GM23338 (cell line): ENCODE measurements around the gene LRFN3. TPM values are rescaled to one million over a fixed set of nuclear protein-coding genes. Genes with fewer than 3 reads are reported as not detected.
A peak's percentile ranks its signal among the peaks of the same experiment; 100 is the strongest.

ENCODE experiments used
- ATAC-seq: fragments of 200-7000 bp; cut with Tn5 transposase; 3 replicates; pipeline ENCODE4 v1.9.1; 2020
- DNase-seq: peaks from one replicate; pipeline ENCODE4 v3.0.0-alpha.2; 2015; ENCODE audit warnings: low spot score
- H2AFZ ChIP-seq: fragments of 200-600 bp; sonication (generic); 2 replicates; pipeline ENCODE4 v1.8.0; 2016; ENCODE audit warnings: antibody characterized with exemption, mild to moderate bottlenecking, moderate library complexity
- H3F3A ChIP-seq: fragments of 200-600 bp; sonication (generic); replicated peaks from 2 replicates; pipeline ENCODE4 v1.8.0; 2017; ENCODE audit warnings: antibody characterized with exemption, mixed run types, low read depth
- H3K27ac ChIP-seq: fragments of 200-600 bp; sonication (generic); 2 replicates; pipeline ENCODE4 v1.6.1; 2016; ENCODE audit warnings: low read depth
- H3K27me3 ChIP-seq: fragments of 200-600 bp; sonication (generic); 2 replicates; pipeline ENCODE4 v1.8.0; 2016; ENCODE audit warnings: mild to moderate bottlenecking, mixed run types, moderate library complexity; ENCODE audit not compliant: insufficient read depth
- H3K36me3 ChIP-seq: fragments of 200-600 bp; sonication (generic); 2 replicates; pipeline ENCODE4 v1.8.0; 2016; ENCODE audit warnings: mild to moderate bottlenecking; ENCODE audit not compliant: insufficient read depth
- H3K4me1 ChIP-seq: fragments of 200-600 bp; sonication (generic); 2 replicates; pipeline ENCODE4 v1.8.0; 2016; ENCODE audit warnings: mild to moderate bottlenecking, moderate library complexity; ENCODE audit not compliant: insufficient read depth
- H3K4me2 ChIP-seq: fragments of 200-600 bp; sonication (generic); 2 replicates; pipeline ENCODE4 v1.7.1; 2017; ENCODE audit warnings: mixed run types
- H3K4me3 ChIP-seq: fragments of 200-600 bp; sonication (generic); 2 replicates; pipeline ENCODE4 v1.6.1; 2016; ENCODE audit warnings: mixed run types
- H3K79me2 ChIP-seq: fragments of 200-600 bp; sonication (generic); replicated peaks from 2 replicates; pipeline ENCODE4 v1.8.0; 2017; ENCODE audit warnings: mild to moderate bottlenecking; ENCODE audit not compliant: insufficient read depth
- H3K9me2 ChIP-seq: fragments of 200-600 bp; sonication (generic); 2 replicates; pipeline ENCODE4 v1.8.0; 2017; ENCODE audit not compliant: insufficient read depth
- H4K20me1 ChIP-seq: fragments of 200-600 bp; sonication (generic); replicated peaks from 2 replicates; pipeline ENCODE4 v1.8.0; 2017; ENCODE audit warnings: mild to moderate bottlenecking; ENCODE audit not compliant: insufficient read depth
- H3K27ac Mint-ChIP-seq: 2 replicates; pipeline ENCODE4 v1.8.0; 2020; ENCODE audit warnings: inconsistent platforms, mild to moderate bottlenecking, moderate library complexity, mixed read lengths
- H3K27me3 Mint-ChIP-seq: 3 replicates; pipeline ENCODE4 v1.8.0; 2022; ENCODE audit warnings: low read depth, mild to moderate bottlenecking, moderate library complexity, mixed read lengths, inconsistent platforms; ENCODE audit not compliant: insufficient read depth, poor library complexity
- H3K36me3 Mint-ChIP-seq: 3 replicates; pipeline ENCODE4 v1.8.0; 2021; ENCODE audit warnings: low read depth, mild to moderate bottlenecking, inconsistent platforms, moderate library complexity, mixed read lengths
- H3K4me1 Mint-ChIP-seq: 3 replicates; pipeline ENCODE4 v1.8.0; 2020; ENCODE audit warnings: mild to moderate bottlenecking, inconsistent platforms, mixed read lengths
- H3K4me3 Mint-ChIP-seq: 3 replicates; pipeline ENCODE4 v1.8.0; 2021; ENCODE audit warnings: moderate library complexity, mild to moderate bottlenecking, inconsistent platforms, mixed read lengths
- H3K9me3 Mint-ChIP-seq: 3 replicates; pipeline ENCODE4 v1.8.0; 2020; ENCODE audit warnings: moderate library complexity, mild to moderate bottlenecking, inconsistent platforms, mixed read lengths
- CREB1 ChIP-seq: fragments of 250-450 bp; sonication (Bioruptor Pico); IDR thresholded peaks from 2 replicates; pipeline ENCODE4 v1.5.0; 2020; ENCODE audit warnings: low read depth, mild to moderate bottlenecking, moderate library complexity
- EZH2 ChIP-seq: fragments of 200-600 bp; sonication (generic); IDR thresholded peaks from one replicate; pipeline ENCODE4 v1.8.0; 2017; ENCODE audit warnings: antibody characterized with exemption, mild to moderate bottlenecking, low read depth; ENCODE audit not compliant: unreplicated experiment
- EZH2phosphoT487 ChIP-seq: fragments of 200-600 bp; sonication (generic); IDR thresholded peaks from one replicate; pipeline ENCODE4 v1.8.1; 2018; ENCODE audit warnings: antibody characterized with exemption; ENCODE audit not compliant: unreplicated experiment
- JUNB ChIP-seq: IDR thresholded peaks from one replicate; pipeline ENCODE4 v1.6.1; 2016; ENCODE audit warnings: antibody characterized with exemption; ENCODE audit not compliant: unreplicated experiment
- NANOG ChIP-seq: IDR thresholded peaks from 2 replicates; pipeline ENCODE4 v1.6.1; 2016; ENCODE audit warnings: antibody characterized with exemption, borderline replicate concordance
- POLR2AphosphoS5 ChIP-seq: IDR thresholded peaks from 2 replicates; pipeline ENCODE4 v1.6.1; 2016; ENCODE audit warnings: antibody characterized with exemption, low read depth
- STAT1 ChIP-seq: IDR thresholded peaks from one replicate; pipeline ENCODE4 v1.6.1; 2016; ENCODE audit warnings: antibody characterized with exemption; ENCODE audit not compliant: unreplicated experiment
- ZNF114 ChIP-seq: fragments of 250-450 bp; sonication (Bioruptor Pico); IDR thresholded peaks from 2 replicates; pipeline ENCODE4 v1.5.0; 2020; ENCODE audit warnings: mild to moderate bottlenecking, moderate library complexity
- ZNF331 ChIP-seq: fragments of 250-450 bp; sonication (Bioruptor Pico); IDR thresholded peaks from 2 replicates; pipeline ENCODE4 v1.5.0; 2020; ENCODE audit warnings: low read depth, mild to moderate bottlenecking, moderate library complexity
- polyA plus RNA-seq: library from polyadenylated mRNA; unstranded; fragments of >200 nt; fragmentation: Nextera tagmentation; extraction: Ambion mirVana; gene quantifications from 2 replicates; pipeline ENCODE4 v1.2.1, GENCODE V29; 2016
- total RNA-seq: library from RNA; depleted of rRNA; stranded (reverse); fragments of >200 nt; shearing (Covaris generic); gene quantifications from 2 replicates; pipeline ENCODE4 v1.2.3, GENCODE V29; 2014
- TF ChIP-seq, protein P1 (sequence below), 2 experiments: fragments of 200-600 bp in 1 of 2; sonication (generic) in 1 of 2; conservative IDR thresholded peaks; 2 replicates each; pipeline versions ENCODE4 v1.5.1 to v1.6.1; 2016 to 2017; ENCODE audit warnings: antibody characterized with exemption in 2 of 2, low read depth in 2 of 2, mild to moderate bottlenecking in 2 of 2, moderate library complexity in 1 of 2
- TF ChIP-seq, protein P2 (sequence below): IDR thresholded peaks from 2 replicates; pipeline ENCODE4 v1.6.1; 2016; ENCODE audit warnings: antibody characterized with exemption
- TF ChIP-seq, protein P3 (sequence below): fragments of 250-450 bp; sonication (Bioruptor Pico); IDR thresholded peaks from 2 replicates; pipeline ENCODE4 v1.5.0; 2020; ENCODE audit warnings: mild to moderate bottlenecking, moderate library complexity
- TF ChIP-seq, protein P4 (sequence below): IDR thresholded peaks from one replicate; pipeline ENCODE4 v1.6.1; 2018; ENCODE audit warnings: antibody characterized with exemption; ENCODE audit not compliant: unreplicated experiment

LRFN3 gene
- total and polyA plus RNA-seq, 2 experiments from 2014 or later = 5.8 to 15.1 TPM

DNA sequence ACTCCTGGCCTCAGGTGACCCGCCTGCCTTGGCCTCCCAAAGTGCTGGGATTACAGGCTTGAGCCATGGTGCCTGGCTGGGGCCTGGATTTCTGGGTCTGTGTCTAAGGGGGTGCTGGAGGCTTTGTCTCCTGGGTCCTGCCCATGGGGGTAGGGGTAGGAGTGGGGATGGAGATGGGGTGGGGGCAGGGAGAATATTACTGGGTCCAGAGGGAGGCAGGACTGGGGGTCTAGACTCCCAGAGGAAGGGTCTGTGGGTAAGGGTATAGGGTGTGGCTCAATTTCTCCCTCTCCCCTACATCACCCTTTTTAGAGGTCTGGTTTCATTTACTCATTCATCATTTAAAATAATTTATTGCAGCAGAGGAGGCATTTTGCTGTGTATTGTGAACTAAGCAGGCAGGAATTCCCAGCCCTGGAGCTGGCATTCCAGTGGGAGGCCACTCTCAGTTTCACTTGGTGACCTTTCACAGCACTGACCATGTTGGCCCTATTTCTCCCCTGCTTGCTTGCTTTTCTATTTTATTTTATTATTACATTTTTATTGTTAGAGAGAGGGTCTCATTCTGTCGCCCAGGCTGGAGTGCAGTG, 35.0 kb upstream of the LRFN3 start:
- no peaks in the 10 kb centered on the region for H3K9me3 Mint-ChIP-seq

More for the DNA sequence above, 35.0 kb upstream of the LRFN3 start:
- Mint-ChIP-seq H3K4me1 (peaks cover 26% of the 10 kb centered on the region), H3K27me3 (peaks cover 25% of the 10 kb centered on the region), H3K4me3 (peak overlapping the region; percentile 95), H3K36me3 (peaks cover 9% of the 10 kb centered on the region), H3K27ac (no peak overlapping the region)
- H3K9me2 ChIP-seq = no peaks in the 10 kb centered on the region
- DNase-seq (peak; percentile 21), ATAC-seq (no peak)
- TF ChIP-seq EZH2phosphoT487 (no peak), JUNB (no peak), POLR2AphosphoS5 (no peak), ZNF331 (no peak), EZH2 (no peak), ZNF114 (no peak), CREB1 (CRISPR knock-in tag) (no peak), NANOG (no peak), STAT1 (no peak)
- TF ChIP-seq, protein P1, sequence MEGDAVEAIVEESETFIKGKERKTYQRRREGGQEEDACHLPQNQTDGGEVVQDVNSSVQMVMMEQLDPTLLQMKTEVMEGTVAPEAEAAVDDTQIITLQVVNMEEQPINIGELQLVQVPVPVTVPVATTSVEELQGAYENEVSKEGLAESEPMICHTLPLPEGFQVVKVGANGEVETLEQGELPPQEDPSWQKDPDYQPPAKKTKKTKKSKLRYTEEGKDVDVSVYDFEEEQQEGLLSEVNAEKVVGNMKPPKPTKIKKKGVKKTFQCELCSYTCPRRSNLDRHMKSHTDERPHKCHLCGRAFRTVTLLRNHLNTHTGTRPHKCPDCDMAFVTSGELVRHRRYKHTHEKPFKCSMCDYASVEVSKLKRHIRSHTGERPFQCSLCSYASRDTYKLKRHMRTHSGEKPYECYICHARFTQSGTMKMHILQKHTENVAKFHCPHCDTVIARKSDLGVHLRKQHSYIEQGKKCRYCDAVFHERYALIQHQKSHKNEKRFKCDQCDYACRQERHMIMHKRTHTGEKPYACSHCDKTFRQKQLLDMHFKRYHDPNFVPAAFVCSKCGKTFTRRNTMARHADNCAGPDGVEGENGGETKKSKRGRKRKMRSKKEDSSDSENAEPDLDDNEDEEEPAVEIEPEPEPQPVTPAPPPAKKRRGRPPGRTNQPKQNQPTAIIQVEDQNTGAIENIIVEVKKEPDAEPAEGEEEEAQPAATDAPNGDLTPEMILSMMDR (conservative IDR thresholded peaks at IDR 0.05; ENCODE audit: low read depth in 2 of 2) = no peak
- TF ChIP-seq, protein P2, sequence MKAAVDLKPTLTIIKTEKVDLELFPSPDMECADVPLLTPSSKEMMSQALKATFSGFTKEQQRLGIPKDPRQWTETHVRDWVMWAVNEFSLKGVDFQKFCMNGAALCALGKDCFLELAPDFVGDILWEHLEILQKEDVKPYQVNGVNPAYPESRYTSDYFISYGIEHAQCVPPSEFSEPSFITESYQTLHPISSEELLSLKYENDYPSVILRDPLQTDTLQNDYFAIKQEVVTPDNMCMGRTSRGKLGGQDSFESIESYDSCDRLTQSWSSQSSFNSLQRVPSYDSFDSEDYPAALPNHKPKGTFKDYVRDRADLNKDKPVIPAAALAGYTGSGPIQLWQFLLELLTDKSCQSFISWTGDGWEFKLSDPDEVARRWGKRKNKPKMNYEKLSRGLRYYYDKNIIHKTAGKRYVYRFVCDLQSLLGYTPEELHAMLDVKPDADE = no peak
- TF ChIP-seq, protein P3, sequence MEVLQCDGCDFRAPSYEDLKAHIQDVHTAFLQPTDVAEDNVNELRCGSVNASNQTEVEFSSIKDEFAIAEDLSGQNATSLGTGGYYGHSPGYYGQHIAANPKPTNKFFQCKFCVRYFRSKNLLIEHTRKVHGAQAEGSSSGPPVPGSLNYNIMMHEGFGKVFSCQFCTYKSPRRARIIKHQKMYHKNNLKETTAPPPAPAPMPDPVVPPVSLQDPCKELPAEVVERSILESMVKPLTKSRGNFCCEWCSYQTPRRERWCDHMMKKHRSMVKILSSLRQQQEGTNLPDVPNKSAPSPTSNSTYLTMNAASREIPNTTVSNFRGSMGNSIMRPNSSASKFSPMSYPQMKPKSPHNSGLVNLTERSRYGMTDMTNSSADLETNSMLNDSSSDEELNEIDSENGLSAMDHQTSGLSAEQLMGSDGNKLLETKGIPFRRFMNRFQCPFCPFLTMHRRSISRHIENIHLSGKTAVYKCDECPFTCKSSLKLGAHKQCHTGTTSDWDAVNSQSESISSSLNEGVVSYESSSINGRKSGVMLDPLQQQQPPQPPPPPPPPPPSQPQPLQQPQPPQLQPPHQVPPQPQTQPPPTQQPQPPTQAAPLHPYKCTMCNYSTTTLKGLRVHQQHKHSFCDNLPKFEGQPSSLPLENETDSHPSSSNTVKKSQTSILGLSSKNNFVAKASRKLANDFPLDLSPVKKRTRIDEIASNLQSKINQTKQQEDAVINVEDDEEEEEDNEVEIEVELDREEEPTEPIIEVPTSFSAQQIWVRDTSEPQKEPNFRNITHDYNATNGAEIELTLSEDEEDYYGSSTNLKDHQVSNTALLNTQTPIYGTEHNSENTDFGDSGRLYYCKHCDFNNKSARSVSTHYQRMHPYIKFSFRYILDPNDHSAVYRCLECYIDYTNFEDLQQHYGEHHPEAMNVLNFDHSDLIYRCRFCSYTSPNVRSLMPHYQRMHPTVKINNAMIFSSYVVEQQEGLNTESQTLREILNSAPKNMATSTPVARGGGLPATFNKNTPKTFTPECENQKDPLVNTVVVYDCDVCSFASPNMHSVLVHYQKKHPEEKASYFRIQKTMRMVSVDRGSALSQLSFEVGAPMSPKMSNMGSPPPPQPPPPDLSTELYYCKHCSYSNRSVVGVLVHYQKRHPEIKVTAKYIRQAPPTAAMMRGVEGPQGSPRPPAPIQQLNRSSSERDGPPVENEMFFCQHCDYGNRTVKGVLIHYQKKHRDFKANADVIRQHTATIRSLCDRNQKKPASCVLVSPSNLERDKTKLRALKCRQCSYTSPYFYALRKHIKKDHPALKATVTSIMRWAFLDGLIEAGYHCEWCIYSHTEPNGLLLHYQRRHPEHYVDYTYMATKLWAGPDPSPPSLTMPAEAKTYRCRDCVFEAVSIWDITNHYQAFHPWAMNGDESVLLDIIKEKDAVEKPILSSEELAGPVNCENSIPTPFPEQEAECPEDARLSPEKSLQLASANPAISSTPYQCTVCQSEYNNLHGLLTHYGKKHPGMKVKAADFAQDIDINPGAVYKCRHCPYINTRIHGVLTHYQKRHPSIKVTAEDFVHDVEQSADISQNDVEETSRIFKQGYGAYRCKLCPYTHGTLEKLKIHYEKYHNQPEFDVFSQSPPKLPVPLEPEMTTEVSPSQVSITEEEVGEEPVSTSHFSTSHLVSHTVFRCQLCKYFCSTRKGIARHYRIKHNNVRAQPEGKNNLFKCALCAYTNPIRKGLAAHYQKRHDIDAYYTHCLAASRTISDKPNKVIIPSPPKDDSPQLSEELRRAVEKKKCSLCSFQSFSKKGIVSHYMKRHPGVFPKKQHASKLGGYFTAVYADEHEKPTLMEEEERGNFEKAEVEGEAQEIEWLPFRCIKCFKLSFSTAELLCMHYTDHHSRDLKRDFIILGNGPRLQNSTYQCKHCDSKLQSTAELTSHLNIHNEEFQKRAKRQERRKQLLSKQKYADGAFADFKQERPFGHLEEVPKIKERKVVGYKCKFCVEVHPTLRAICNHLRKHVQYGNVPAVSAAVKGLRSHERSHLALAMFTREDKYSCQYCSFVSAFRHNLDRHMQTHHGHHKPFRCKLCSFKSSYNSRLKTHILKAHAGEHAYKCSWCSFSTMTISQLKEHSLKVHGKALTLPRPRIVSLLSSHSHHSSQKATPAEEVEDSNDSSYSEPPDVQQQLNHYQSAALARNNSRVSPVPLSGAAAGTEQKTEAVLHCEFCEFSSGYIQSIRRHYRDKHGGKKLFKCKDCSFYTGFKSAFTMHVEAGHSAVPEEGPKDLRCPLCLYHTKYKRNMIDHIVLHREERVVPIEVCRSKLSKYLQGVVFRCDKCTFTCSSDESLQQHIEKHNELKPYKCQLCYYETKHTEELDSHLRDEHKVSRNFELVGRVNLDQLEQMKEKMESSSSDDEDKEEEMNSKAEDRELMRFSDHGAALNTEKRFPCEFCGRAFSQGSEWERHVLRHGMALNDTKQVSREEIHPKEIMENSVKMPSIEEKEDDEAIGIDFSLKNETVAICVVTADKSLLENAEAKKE (CRISPR knock-in tag) = no peak
- TF ChIP-seq, protein P4, sequence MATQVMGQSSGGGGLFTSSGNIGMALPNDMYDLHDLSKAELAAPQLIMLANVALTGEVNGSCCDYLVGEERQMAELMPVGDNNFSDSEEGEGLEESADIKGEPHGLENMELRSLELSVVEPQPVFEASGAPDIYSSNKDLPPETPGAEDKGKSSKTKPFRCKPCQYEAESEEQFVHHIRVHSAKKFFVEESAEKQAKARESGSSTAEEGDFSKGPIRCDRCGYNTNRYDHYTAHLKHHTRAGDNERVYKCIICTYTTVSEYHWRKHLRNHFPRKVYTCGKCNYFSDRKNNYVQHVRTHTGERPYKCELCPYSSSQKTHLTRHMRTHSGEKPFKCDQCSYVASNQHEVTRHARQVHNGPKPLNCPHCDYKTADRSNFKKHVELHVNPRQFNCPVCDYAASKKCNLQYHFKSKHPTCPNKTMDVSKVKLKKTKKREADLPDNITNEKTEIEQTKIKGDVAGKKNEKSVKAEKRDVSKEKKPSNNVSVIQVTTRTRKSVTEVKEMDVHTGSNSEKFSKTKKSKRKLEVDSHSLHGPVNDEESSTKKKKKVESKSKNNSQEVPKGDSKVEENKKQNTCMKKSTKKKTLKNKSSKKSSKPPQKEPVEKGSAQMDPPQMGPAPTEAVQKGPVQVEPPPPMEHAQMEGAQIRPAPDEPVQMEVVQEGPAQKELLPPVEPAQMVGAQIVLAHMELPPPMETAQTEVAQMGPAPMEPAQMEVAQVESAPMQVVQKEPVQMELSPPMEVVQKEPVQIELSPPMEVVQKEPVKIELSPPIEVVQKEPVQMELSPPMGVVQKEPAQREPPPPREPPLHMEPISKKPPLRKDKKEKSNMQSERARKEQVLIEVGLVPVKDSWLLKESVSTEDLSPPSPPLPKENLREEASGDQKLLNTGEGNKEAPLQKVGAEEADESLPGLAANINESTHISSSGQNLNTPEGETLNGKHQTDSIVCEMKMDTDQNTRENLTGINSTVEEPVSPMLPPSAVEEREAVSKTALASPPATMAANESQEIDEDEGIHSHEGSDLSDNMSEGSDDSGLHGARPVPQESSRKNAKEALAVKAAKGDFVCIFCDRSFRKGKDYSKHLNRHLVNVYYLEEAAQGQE = no peak
- no peak overlapping the region for H3K27ac ChIP-seq
- H3K4me2 ChIP-seq = peak overlapping the region; percentile 96
- H4K20me1 ChIP-seq = no peaks in the 10 kb centered on the region
- H3K36me3 ChIP-seq = peaks cover 5% of the 10 kb centered on the region; the same call in 1 of the 2 replicates
- peaks cover 23% of the 10 kb centered on the region for H3K4me1 ChIP-seq
- no peak overlapping the region; the same call in 1 of the 2 replicates for H2AFZ ChIP-seq
- peak overlapping the region; percentile 99 for H3K4me3 ChIP-seq
- H3K79me2 ChIP-seq = peaks cover 13% of the 10 kb centered on the region
- H3F3A ChIP-seq = peaks cover 20% of the 10 kb centered on the region; the same call in 1 of the 2 replicates
- H3K27me3 ChIP-seq = no peaks in the 10 kb centered on the region
